ENCODE data around the gene WDFY3.

Gene WDFY3

DNA sequence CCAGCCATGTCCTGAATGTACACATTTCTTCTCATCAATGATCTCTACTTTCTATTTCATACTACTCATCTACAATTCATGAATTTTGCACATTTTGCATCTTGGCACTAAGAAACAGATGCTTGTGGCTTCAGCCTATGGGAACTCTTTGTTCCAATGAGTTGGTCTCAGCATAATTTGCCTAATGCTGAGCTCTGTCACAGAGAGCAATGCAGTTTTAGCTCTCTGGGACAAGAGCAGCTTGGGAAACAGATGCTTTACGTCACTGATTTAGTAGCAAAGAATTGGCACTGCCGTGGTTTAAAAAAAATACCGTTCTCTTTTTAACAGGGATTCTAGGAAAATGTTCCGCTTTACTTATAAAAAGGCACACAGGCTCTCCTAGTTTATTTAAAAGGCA is 162.4 kb downstream of the WDFY3 start:
- Histone ChIP-seq H3K36me3 (ENCODE audit: low read depth) (peaks cover 32% of the 10 kb centered on the region), H3K4me1 (ENCODE audit: insufficient read depth, poor library complexity, severe bottlenecking) (peaks cover 26% of the 10 kb centered on the region)
- no peak for ATAC-seq (ENCODE audit: low read depth)

DNA sequence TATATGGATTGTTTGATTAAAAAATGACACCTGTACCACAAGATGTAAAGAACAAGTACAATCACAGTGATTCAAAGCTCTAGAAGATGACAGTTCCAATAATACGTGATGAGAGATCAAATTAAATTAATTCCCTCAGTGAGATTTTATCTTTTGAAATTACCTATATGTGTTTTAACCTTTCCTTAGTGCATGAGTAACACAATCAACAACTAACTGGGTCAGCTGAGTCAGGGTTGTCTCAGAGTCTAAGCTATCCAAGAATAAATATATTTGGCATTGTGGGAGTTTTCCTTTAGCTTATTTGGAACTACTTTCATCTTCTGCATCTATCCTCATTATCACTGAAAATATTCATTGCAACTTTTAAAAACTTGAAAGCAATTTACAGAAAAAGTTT is 162.8 kb downstream of the WDFY3 start:
- DNase-seq (ENCODE audit: low spot score): no peak
- ATAC-seq (ENCODE audit: low read depth): 0 out of 3 replicates have a peak, but pooled peaks have one; percentile 46
- Histone ChIP-seq H3K27me3 (ENCODE audit: insufficient read depth, poor library complexity, severe bottlenecking) (no peaks in the 10 kb centered on the region), H3K36me3 (ENCODE audit: low read depth) (peaks cover 32% of the 10 kb centered on the region), H3K4me3 (ENCODE audit: severe bottlenecking) (no peak overlapping the region), H3K4me1 (ENCODE audit: insufficient read depth, poor library complexity, severe bottlenecking) (peaks cover 26% of the 10 kb centered on the region), H3K27ac (ENCODE audit: poor library complexity, severe bottlenecking) (peak overlapping the region; percentile 22), H3K9me3 (ENCODE audit: severe bottlenecking) (no peaks in the 10 kb centered on the region)
- TF ChIP-seq, protein P1, sequence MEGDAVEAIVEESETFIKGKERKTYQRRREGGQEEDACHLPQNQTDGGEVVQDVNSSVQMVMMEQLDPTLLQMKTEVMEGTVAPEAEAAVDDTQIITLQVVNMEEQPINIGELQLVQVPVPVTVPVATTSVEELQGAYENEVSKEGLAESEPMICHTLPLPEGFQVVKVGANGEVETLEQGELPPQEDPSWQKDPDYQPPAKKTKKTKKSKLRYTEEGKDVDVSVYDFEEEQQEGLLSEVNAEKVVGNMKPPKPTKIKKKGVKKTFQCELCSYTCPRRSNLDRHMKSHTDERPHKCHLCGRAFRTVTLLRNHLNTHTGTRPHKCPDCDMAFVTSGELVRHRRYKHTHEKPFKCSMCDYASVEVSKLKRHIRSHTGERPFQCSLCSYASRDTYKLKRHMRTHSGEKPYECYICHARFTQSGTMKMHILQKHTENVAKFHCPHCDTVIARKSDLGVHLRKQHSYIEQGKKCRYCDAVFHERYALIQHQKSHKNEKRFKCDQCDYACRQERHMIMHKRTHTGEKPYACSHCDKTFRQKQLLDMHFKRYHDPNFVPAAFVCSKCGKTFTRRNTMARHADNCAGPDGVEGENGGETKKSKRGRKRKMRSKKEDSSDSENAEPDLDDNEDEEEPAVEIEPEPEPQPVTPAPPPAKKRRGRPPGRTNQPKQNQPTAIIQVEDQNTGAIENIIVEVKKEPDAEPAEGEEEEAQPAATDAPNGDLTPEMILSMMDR (IDR thresholded peaks at IDR 0.05; ENCODE audit: poor library complexity, severe bottlenecking): no peak

More for the DNA sequence above, 162.4 kb downstream of the WDFY3 start:
- no peak overlapping the region for H3K4me3 ChIP-seq (ENCODE audit: severe bottlenecking)
- TF ChIP-seq, protein P1 (IDR thresholded peaks at IDR 0.05; ENCODE audit: poor library complexity, severe bottlenecking): no peak
- H3K27me3 ChIP-seq (ENCODE audit: insufficient read depth, poor library complexity, severe bottlenecking): no peaks in the 10 kb centered on the region
- DNase-seq (ENCODE audit: low spot score): no peak
- H3K9me3 ChIP-seq (ENCODE audit: severe bottlenecking): no peaks in the 10 kb centered on the region
- peak overlapping the region; percentile 22 for H3K27ac ChIP-seq (ENCODE audit: poor library complexity, severe bottlenecking)

- no peak for DNase-seq (ENCODE audit: low spot score)
- Histone ChIP-seq H3K27me3 (ENCODE audit: insufficient read depth, poor library complexity, severe bottlenecking) (no peaks in the 10 kb centered on the region), H3K36me3 (ENCODE audit: low read depth) (peaks cover 30% of the 10 kb centered on the region)
Observed at GRCh38 chr4:84803116-84803515, 163.4 kb downstream of the WDFY3 start.

GRCh38 chr4:84800256-84800655 is 166.2 kb downstream of the WDFY3 start:
- Histone ChIP-seq H3K4me3 (ENCODE audit: severe bottlenecking) (no peak overlapping the region), H3K4me1 (ENCODE audit: insufficient read depth, poor library complexity, severe bottlenecking) (peaks cover 26% of the 10 kb centered on the region), H3K27ac (ENCODE audit: poor library complexity, severe bottlenecking) (peak overlapping the region; percentile 77), H3K9me3 (ENCODE audit: severe bottlenecking) (no peaks in the 10 kb centered on the region), H3K27me3 (ENCODE audit: insufficient read depth, poor library complexity, severe bottlenecking) (no peaks in the 10 kb centered on the region), H3K36me3 (ENCODE audit: low read depth) (peaks cover 51% of the 10 kb centered on the region)
- DNase-seq (ENCODE audit: low spot score) (no peak), ATAC-seq (ENCODE audit: low read depth) (peak; percentile 97)
- TF ChIP-seq, protein P1 (IDR thresholded peaks at IDR 0.05; ENCODE audit: poor library complexity, severe bottlenecking): no peak

More at GRCh38 chr4:84803116-84803515, 163.4 kb downstream of the WDFY3 start:
- H3K9me3 ChIP-seq (ENCODE audit: severe bottlenecking): no peaks in the 10 kb centered on the region
- H3K4me3 ChIP-seq (ENCODE audit: severe bottlenecking): no peak overlapping the region
- peak overlapping the region; percentile 22 for H3K27ac ChIP-seq (ENCODE audit: poor library complexity, severe bottlenecking)
- peaks cover 26% of the 10 kb centered on the region for H3K4me1 ChIP-seq (ENCODE audit: insufficient read depth, poor library complexity, severe bottlenecking)
- TF ChIP-seq, protein P1 (IDR thresholded peaks at IDR 0.05; ENCODE audit: poor library complexity, severe bottlenecking): no peak
- ATAC-seq (ENCODE audit: low read depth): no peak

DNA sequence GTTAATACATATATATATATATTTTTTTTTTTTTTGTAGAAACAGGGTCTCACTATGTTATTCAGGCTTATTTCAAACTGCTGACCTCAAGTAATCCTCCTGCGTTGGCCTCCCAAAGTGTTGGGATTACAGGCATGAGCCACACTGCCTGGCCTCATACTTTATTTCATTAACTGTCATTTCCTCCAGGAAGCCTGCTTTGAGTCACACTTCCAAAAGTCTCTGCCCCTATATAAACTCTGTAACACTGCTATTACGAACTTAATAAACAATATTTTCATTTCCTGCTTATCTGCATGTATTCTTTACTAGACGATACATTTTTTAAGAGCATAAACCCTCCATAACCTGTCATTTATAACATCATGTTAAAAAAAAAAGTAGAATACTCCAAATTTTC is 167.2 kb downstream of the WDFY3 start:
- H3K9me3 ChIP-seq (ENCODE audit: severe bottlenecking): no peaks in the 10 kb centered on the region
- no peak for ATAC-seq (ENCODE audit: low read depth)
- DNase-seq (ENCODE audit: low spot score): no peak
- no peaks in the 10 kb centered on the region for H3K27me3 ChIP-seq (ENCODE audit: insufficient read depth, poor library complexity, severe bottlenecking)
- no peak overlapping the region for H3K4me3 ChIP-seq (ENCODE audit: severe bottlenecking)
- peaks cover 61% of the 10 kb centered on the region for H3K36me3 ChIP-seq (ENCODE audit: low read depth)
- TF ChIP-seq, protein P1 (IDR thresholded peaks at IDR 0.05; ENCODE audit: poor library complexity, severe bottlenecking): no peak
- peak overlapping the region; percentile 77 for H3K27ac ChIP-seq (ENCODE audit: poor library complexity, severe bottlenecking)
- H3K4me1 ChIP-seq (ENCODE audit: insufficient read depth, poor library complexity, severe bottlenecking): peaks cover 22% of the 10 kb centered on the region
